Fibroblast of lung (primary cell): ENCODE results near the gene CANX.

Experiments used
- EZH2 ChIP-seq: IDR thresholded peaks from 2 replicates; pipeline ENCODE4 v1.5.1; 2012; ENCODE audit warnings: low read length, control low read depth, mild to moderate bottlenecking; ENCODE audit errors: missing control alignments
- TF ChIP-seq, protein P1 (sequence below), 2 donors: IDR thresholded peaks in 1 of 2; conservative IDR thresholded peaks in 1 of 2; 1 replicate in 1 of 2; 2 replicates in 1 of 2; pipeline ENCODE4 v1.5.1; 2011 to 2012; ENCODE audit warnings: low read length in 2 of 2, control low read depth in 1 of 2, inconsistent platforms in 1 of 2, low read depth in 1 of 2, mild to moderate bottlenecking in 1 of 2

DNA sequence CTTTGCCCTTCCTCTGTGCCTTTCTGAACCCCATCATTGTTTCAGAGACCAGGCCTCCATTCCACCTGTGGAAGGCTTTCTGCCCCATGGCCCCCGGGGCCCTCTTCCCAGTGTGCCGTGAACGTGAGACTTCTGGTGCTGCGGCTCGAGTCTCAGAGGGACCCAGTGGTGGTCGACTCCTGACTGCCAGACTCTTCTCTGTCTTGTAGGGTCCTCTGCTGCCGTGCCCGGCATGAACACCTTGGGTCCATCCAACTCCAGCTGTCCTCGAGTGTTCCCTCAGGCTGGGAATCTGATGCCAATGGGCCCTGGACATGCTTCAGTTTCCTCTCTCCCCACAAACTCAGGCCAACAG lies 74.9 kb downstream of the CANX start:
- TF ChIP-seq, protein P1, sequence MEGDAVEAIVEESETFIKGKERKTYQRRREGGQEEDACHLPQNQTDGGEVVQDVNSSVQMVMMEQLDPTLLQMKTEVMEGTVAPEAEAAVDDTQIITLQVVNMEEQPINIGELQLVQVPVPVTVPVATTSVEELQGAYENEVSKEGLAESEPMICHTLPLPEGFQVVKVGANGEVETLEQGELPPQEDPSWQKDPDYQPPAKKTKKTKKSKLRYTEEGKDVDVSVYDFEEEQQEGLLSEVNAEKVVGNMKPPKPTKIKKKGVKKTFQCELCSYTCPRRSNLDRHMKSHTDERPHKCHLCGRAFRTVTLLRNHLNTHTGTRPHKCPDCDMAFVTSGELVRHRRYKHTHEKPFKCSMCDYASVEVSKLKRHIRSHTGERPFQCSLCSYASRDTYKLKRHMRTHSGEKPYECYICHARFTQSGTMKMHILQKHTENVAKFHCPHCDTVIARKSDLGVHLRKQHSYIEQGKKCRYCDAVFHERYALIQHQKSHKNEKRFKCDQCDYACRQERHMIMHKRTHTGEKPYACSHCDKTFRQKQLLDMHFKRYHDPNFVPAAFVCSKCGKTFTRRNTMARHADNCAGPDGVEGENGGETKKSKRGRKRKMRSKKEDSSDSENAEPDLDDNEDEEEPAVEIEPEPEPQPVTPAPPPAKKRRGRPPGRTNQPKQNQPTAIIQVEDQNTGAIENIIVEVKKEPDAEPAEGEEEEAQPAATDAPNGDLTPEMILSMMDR (conservative IDR thresholded peaks at IDR 0.05 in 1 of 2, IDR thresholded peaks at IDR 0.05 in 1 of 2; ENCODE audit: low read depth in 1 of 2, low read length in 2 of 2), result no peak
- TF ChIP-seq EZH2, result no peak
